Measurements from ENCODE around the gene IL17RB. TPM values are rescaled to one million over a fixed set of nuclear protein-coding genes. Genes with fewer than 3 reads are reported as not detected.

The IL17RB gene
- total RNA-seq, 2 experiments from 2014 or later: not detected

DNA sequence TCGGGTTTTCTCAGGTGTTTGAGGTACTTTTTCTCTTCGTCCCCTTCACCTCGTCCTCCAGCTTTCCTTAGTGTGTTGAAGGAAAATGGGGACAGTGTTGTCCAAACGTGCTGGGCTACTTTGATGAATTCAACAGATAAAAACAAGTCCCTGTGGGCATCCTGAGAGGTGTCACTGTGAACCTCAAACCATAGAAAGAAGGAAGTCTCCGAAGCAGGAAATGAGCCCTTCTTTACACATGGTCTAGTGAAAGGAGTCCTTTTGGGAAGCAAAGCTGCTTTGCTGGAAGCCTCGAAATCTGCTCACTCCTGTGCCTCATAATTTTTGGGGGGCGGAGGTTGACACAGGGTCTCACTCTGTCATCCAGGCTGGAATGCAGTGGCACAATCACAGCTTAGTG lies 10.6 kb downstream of the IL17RB start:
- Mint-ChIP-seq H3K27ac (no peak overlapping the region), H3K4me3 (no peak overlapping the region), H3K9me3 (no peaks in the 10 kb centered on the region), H3K27me3 (no peaks in the 10 kb centered on the region), H3K36me3 (peaks cover 7% of the 10 kb centered on the region), H3K4me1 (no peaks in the 10 kb centered on the region)
- no peak for DNase-seq

DNA sequence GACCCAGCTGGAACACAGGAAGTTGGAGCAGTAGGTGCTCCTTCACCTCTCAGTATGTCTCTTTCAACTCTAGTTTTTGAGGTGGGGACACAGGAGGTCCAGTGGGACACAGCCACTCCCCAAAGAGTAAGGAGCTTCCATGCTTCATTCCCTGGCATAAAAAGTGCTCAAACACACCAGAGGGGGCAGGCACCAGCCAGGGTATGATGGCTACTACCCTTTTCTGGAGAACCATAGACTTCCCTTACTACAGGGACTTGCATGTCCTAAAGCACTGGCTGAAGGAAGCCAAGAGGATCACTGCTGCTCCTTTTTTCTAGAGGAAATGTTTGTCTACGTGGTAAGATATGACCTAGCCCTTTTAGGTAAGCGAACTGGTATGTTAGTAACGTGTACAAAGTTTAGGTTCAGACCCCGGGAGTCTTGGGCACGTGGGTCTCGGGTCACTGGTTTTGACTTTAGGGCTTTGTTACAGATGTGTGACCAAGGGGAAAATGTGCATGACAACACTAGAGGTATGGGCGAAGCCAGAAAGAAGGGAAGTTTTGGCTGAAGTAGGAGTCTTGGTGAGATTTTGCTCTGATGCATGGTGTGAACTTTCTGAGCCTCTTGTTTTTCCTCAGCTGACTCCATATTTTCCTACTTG lies 11.9 kb downstream of the IL17RB start:
- Mint-ChIP-seq H3K36me3 (peaks cover 11% of the 10 kb centered on the region), H3K4me1 (no peaks in the 10 kb centered on the region)

DNA sequence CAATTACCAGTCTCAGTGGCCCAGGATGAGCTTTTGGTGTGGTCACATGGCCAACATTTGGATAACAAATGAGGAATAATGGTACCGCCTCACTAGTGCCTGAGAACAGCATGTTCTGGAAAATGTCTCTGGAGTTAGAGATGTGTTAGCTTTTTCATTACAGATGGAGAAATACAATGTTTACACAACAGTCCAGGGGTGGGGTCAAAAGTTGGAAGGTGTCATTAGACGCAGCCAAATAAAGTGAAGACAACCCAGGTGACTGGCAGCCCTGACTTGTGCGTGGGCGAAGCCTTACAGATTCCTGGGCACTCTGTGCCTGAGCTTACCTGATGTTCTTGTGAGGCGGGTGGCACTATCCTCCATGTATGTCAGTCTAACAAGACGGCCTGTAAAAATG lies 12.8 kb downstream of the IL17RB start:
- Mint-ChIP-seq H3K9me3 (no peaks in the 10 kb centered on the region), H3K27me3 (no peaks in the 10 kb centered on the region), H3K4me1 (no peaks in the 10 kb centered on the region), H3K27ac (no peak overlapping the region), H3K36me3 (peaks cover 11% of the 10 kb centered on the region), H3K4me3 (no peak overlapping the region)
- DNase-seq: no peak

More for the DNA sequence above, 11.9 kb downstream of the IL17RB start:
- Mint-ChIP-seq H3K27me3 (no peaks in the 10 kb centered on the region), H3K27ac (no peak overlapping the region), H3K9me3 (no peaks in the 10 kb centered on the region), H3K4me3 (no peak overlapping the region)
- DNase-seq: no peak

DNA sequence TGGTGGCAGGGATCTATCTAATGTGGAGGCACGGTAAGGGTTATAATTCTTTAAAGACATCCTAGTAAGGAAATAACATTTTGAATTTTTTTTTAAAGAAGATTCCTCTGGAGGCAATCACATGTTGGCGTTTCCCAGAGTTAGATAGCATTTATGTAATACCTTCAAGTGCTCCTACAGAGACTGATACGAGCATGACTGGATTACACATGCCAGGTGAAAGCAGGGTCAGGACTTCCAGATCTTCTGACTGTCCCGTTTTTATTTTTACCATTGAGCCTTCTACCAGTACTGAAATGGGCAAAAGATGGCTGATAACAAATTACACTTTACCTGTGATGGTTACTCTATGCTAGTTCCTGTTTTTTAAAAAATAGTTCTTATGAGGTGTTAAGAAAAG lies 13.8 kb downstream of the IL17RB start:
- H3K27me3 Mint-ChIP-seq: no peaks in the 10 kb centered on the region
- no peak overlapping the region for H3K4me3 Mint-ChIP-seq
- H3K9me3 Mint-ChIP-seq: no peaks in the 10 kb centered on the region
- no peak overlapping the region for H3K27ac Mint-ChIP-seq
- peaks cover 13% of the 10 kb centered on the region for H3K36me3 Mint-ChIP-seq
- DNase-seq: no peak
- H3K4me1 Mint-ChIP-seq: no peaks in the 10 kb centered on the region

DNA sequence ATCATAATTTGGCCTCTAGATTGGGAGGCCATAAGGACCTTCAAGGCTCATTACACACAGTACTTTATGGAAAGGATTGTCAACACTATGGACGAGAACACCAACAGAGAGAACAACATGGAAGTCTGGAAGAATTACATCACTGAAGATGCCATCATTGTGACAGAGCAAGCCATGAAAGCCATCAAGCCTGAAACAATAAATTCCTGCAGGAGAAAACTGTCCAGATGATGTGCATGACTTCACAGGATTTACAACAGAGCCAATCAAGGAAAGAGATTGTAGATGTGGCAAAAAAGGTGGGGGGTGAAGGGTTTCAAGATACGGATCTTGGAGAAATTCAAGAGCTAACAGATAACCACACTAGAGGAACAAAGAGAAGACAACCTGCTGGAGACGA lies 15.9 kb downstream of the IL17RB start:
- Mint-ChIP-seq H3K27ac (no peak overlapping the region), H3K4me1 (no peaks in the 10 kb centered on the region), H3K4me3 (no peak overlapping the region), H3K27me3 (no peaks in the 10 kb centered on the region), H3K36me3 (peaks cover 13% of the 10 kb centered on the region), H3K9me3 (no peaks in the 10 kb centered on the region)
- no peak for DNase-seq

DNA sequence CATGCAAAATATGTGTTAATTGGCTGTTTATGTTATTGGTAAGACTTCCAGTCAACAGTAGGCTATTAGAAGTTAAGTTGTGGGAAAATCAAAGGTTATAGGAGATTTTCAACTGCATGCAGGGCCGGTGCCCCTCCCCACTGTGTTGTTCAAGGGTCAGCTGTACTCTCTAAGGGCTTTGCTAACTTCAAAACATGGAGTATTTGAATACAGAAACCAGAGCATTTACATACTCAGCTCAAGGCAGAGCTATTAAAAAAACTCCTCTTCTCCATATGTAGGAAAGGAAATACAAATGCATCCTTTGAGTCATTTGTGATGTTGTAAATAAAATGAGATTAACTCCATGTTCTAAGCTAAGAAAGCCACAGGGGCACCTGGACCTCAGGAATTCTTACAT lies 16.8 kb downstream of the IL17RB start:
- Mint-ChIP-seq H3K36me3 (peaks cover 17% of the 10 kb centered on the region), H3K4me1 (no peaks in the 10 kb centered on the region), H3K27me3 (no peaks in the 10 kb centered on the region), H3K27ac (no peak overlapping the region), H3K4me3 (no peak overlapping the region), H3K9me3 (no peaks in the 10 kb centered on the region)
- no peak for DNase-seq

DNA sequence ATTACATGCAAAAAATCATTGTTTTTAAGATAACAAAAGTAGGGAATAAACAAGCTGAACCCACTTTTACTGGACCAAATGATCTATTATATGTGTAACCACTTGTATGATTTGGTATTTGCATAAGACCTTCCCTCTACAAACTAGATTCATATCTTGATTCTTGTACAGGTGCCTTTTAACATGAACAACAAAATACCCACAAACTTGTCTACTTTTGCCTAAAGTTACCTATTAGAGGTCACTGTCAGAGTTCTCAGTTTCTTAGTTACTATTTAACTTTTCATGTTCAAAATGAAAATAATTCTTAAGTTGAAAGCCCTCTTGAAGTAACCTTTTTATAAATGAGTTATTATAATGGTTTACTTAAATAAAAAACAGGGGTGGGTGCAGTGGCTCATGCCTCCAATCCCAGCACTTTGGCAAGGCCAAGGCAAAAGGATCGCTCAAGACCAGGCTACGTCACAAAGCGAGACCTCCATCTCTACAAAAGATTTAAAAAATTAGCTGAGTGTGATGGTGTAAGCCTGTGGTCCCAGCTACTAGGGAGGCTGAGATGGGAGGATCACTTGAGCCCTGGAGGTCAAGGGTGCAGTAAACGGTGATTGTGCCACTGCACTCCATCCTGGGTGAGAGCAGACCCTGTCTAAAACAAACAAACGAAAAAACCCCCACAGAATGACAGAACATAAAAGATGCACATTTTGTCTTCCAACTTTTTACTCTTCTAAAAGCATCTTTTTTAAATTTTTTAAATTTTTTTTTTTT lies 19.5 kb downstream of the IL17RB start:
- Mint-ChIP-seq H3K4me1 (no peaks in the 10 kb centered on the region), H3K27ac (no peak overlapping the region), H3K36me3 (peaks cover 20% of the 10 kb centered on the region), H3K27me3 (no peaks in the 10 kb centered on the region), H3K4me3 (no peak overlapping the region), H3K9me3 (no peaks in the 10 kb centered on the region)
- DNase-seq: no peak

DNA sequence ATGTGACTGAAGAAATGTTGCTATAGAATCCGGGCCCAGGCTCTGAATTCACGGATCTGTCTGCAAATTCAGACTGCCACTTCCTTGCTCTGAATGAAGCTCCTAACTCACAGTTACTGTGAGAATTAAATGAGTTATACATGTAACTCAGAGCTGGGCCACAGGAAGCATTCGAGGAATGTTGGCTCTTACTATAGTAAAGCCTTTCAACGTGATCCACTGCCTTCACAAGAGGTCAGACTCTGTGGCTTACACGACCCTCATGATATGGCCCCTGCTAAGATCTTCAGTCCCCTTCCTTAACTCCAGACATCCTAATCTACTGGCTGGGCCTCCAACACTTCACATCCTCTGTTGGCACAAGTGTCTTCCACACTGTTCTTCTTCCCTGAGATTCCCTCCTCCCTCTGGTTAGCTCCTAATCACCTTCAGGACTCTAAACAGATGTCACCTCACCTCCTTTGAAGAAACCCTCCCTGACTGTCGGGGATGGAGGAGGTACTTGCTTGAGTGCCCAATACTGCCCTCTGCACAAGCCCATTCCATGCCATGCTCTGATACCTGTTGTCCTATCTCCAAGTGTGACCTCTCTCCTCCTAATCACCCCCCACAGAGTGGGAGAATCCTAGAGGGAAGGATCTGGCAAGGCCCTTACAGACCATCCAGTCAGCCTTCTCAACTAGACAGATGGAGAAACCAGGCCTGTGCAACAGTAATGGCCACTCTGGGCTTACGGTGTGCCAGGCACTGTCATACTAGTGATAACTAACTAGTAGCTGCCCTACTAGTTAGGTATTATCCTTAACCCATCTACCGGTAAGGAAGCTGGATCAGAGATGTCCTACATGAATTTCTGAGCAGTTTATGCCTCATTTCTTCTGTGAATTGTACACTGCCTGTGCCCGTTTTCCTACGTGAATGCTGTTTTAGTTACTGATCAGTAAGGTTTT lies 34.3 kb downstream of the IL17RB start:
- H3K4me1 Mint-ChIP-seq: peaks cover 11% of the 10 kb centered on the region
- peak overlapping the region; percentile 94 for H3K27ac Mint-ChIP-seq
- H3K4me3 Mint-ChIP-seq: peak overlapping the region; percentile 99
- no peaks in the 10 kb centered on the region for H3K9me3 Mint-ChIP-seq
- no peaks in the 10 kb centered on the region for H3K27me3 Mint-ChIP-seq
- peaks cover 28% of the 10 kb centered on the region for H3K36me3 Mint-ChIP-seq
- no peak for DNase-seq

DNA sequence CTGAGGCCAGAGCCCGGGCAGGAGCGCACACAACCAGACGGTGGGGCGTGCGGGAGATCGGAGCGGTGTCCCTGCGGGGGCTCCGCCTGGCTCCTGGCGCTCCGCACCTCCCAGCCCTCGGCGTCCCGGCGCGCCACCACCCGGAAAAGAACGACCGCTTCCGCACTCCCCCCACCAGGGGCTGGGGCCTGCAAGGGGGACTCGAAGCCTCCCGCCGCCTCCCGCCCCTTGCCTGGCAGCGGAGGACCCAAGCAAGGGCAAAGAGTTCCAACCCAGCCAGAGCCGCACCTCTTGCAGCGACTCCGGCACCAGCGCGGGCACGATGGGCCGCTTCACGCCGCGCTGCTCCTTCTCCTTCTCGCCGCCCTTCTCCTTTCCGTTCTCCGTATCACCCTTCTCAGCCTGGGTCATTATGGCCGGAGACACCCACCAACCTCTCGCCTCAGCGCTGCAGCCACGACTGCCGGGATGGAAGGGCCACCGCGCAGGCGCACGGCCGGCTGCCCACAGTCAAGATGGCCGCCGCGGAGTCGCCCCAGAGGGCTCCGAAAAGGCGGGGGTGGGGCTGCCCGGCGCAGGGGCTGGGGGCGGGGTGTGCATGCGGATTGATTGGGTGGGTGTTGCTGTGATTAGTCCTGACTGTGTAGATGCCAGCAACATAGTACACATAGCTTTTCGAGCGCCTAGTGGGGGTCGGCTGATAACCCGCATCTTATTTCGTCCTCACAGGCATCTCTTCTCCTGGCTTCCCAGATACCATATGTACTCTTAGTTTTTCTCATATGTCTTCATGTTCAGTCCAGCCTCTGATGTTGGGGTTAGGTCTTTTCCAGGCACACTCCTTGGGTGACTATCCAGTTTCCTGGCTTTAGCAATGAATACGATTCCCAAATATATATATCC lies 35.6 kb downstream of the IL17RB start, which contains the start of gene ACTR8:
ACTR8 (minus strand) TSS at position 462 of the 903 bp plus-strand sequence; CDS start at position 411, 51 bp downstream.
- Mint-ChIP-seq H3K4me3 (peak within 1 kb of the TSS; percentile 99), H3K9me3 (no peaks in the 10 kb centered on the region), H3K4me1 (peaks cover 16% of the 10 kb centered on the region), H3K27me3 (no peaks in the 10 kb centered on the region), H3K36me3 (peaks cover 32% of the 10 kb centered on the region), H3K27ac (peak within 1 kb of the TSS; percentile 94)
- DNase-seq: peak; percentile 89

DNA sequence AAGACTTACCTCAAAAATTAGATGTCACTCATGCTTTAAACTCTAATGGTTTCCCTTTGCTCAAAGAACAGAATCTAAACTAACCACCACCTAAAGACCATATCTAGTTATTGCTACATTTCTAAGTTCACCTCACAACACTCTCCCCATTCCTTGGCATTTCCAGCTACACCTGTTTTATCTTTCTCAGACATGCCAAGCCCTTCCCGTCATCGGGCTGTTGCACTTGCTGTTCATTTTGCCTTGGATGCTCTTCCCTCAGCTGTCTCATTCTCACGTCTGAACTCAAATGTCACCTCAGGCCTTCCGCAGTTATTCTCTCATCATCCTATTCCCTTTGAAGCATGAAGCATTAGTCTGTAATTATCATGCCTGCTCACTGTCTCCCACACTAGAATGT lies 36.6 kb downstream of the IL17RB start:
- peaks cover 27% of the 10 kb centered on the region for H3K4me1 Mint-ChIP-seq
- H3K27me3 Mint-ChIP-seq: no peaks in the 10 kb centered on the region
- no peak for DNase-seq
- no peaks in the 10 kb centered on the region for H3K9me3 Mint-ChIP-seq
- H3K27ac Mint-ChIP-seq: no peak overlapping the region
- H3K4me3 Mint-ChIP-seq: no peak overlapping the region
- H3K36me3 Mint-ChIP-seq: peaks cover 33% of the 10 kb centered on the region

DNA sequence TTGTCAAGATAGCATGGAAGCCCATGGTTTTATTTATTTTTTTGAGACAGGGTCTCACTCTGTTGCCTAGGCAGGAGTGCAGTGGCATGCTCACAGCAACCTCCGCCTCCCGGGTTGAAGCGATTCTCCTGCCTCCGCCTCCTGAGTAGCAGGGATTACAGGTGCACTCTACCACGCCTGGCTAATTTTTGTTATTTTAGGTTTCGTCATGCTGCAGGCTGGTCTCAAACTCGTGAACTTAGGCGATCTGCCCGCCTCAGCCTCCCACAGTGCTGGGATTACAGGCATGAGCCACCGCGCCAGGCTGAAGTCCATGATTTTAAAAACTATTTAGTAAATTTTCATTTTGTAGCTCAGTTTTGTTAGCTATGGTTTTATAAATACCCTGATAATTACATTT lies 38.3 kb downstream of the IL17RB start:
- Mint-ChIP-seq H3K4me3 (no peak overlapping the region), H3K27ac (no peak overlapping the region), H3K4me1 (peaks cover 36% of the 10 kb centered on the region), H3K27me3 (no peaks in the 10 kb centered on the region), H3K9me3 (no peaks in the 10 kb centered on the region), H3K36me3 (peaks cover 38% of the 10 kb centered on the region)
- DNase-seq: no peak

DNA sequence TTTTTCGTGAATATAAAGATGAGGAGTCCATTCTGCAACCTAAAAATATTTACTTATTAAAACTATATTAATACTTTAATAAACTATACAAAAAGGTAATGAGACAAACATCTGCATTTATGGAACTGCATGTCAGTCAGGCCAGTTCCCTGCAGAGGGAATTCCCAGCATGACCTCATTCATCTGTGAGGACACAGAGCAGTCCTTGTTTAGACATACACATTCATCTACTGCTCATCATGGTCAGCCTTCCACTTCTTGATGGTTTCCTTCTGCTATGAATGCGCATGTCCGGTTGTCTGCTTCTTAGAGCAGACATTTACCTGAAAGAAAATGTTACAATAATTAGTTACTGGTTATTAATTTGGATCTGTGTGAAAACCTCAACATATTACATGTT lies 38.9 kb downstream of the IL17RB start:
- Mint-ChIP-seq H3K4me1 (peaks cover 37% of the 10 kb centered on the region), H3K4me3 (no peak overlapping the region), H3K27ac (no peak overlapping the region), H3K9me3 (no peaks in the 10 kb centered on the region), H3K27me3 (no peaks in the 10 kb centered on the region), H3K36me3 (peaks cover 39% of the 10 kb centered on the region)
- no peak for DNase-seq

DNA sequence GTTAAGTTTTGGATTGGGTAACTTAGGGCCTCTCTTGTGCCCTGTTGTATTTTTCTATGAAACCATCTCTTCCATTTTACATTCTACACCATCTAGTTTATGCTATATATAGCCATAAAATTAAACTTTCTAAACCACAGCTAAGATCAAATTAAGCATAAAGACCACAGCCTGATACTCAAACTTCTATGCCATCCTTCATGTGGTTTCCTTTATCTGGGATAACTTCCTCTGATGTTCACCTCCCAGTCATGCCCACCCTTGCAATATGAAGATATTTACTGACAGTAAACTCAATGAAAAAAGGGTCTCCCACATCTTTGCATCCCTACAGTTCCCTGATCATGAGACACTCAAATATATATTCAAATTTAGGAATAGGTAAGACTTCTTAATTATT lies 41.1 kb downstream of the IL17RB start:
- Mint-ChIP-seq H3K4me1 (peaks cover 42% of the 10 kb centered on the region), H3K27ac (peak overlapping the region; percentile 72)
- DNase-seq: no peak

DNA sequence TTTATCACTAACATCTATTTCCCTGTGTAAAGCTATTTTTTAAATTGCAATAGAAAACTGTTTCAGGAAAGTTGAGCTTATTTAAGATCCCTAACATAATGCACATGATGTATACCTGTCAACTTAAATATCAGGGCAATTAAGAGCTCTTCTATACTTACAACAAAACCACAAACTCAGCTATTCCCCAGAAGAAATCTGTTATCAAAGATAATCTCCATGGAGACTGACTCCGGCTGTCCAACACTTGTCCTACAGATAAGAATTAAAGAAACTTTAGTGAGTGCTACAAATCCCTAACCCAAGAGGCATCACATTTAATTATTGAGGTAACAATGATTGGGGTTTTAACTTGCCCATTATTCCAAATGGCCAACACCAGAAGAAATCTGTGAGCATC lies 41.9 kb downstream of the IL17RB start:
- Mint-ChIP-seq H3K27me3 (peaks cover 4% of the 10 kb centered on the region), H3K27ac (no peak overlapping the region), H3K4me3 (no peak overlapping the region)

More for the DNA sequence above, 41.1 kb downstream of the IL17RB start:
- Mint-ChIP-seq H3K36me3 (peaks cover 48% of the 10 kb centered on the region), H3K27me3 (no peaks in the 10 kb centered on the region), H3K4me3 (peak overlapping the region; percentile 10), H3K9me3 (no peaks in the 10 kb centered on the region)

More for the DNA sequence above, 41.9 kb downstream of the IL17RB start:
- Mint-ChIP-seq H3K4me1 (peaks cover 43% of the 10 kb centered on the region), H3K36me3 (peaks cover 53% of the 10 kb centered on the region), H3K9me3 (peaks cover 4% of the 10 kb centered on the region)
- no peak for DNase-seq
